OCI-LY7 (cell line): ENCODE data around the gene DGUOK. TPM values are rescaled to one million over a fixed set of nuclear protein-coding genes. Genes with fewer than 3 reads are reported as not detected.

ENCODE experiments used
- BruUV-seq: library from RNA; stranded (reverse); fragments of 400-500 nt; replicated peaks from 2 replicates; lab custom pipeline; 2021; lab: Mats Ljungman, UMichigan
- CTCF ChIA-PET: fragments of 300-600 bp; sonication (Branson Sonifier 250); formaldehyde crosslinking; loops from one replicate; lab custom pipeline; 2022; ENCODE audit warnings: antibody characterized with exemption; ENCODE audit not compliant: unreplicated experiment; lab: Charles Lee
- POLR2A ChIA-PET: fragments of 300-600 bp; sonication (Branson Sonifier 250); formaldehyde crosslinking; loops from one replicate; lab custom pipeline; 2022; ENCODE audit warnings: antibody characterized with exemption; lab: Charles Lee
- DNase-seq: peaks from one replicate; pipeline ENCODE4 v3.0.0-alpha.2; 2015; ENCODE audit warnings: low spot score
- H2AFZ ChIP-seq: fragments of 200-600 bp; sonication (generic), shearing (Covaris generic); 2 replicates; pipeline ENCODE4 v1.6.1; 2014; ENCODE audit warnings: mild to moderate bottlenecking, antibody characterized with exemption, low read length, moderate library complexity
- H3K27ac ChIP-seq: fragments of 200-600 bp; sonication (generic); 2 replicates; pipeline ENCODE4 v1.5.1; 2014; ENCODE audit warnings: mixed run types, low read depth, mild to moderate bottlenecking, moderate library complexity, low read length, inconsistent platforms; ENCODE audit not compliant: poor library complexity, severe bottlenecking
- H3K36me3 ChIP-seq: fragments of 200-600 bp; sonication (generic); 2 replicates; pipeline ENCODE4 v1.6.1; 2014; ENCODE audit warnings: mild to moderate bottlenecking, antibody characterized with exemption, low read length, moderate library complexity, mixed read lengths; ENCODE audit not compliant: insufficient read depth
- H3K4me1 ChIP-seq: fragments of 200-600 bp; sonication (generic); 2 replicates; pipeline ENCODE4 v1.5.1; 2014; ENCODE audit warnings: mild to moderate bottlenecking, low read length; ENCODE audit not compliant: insufficient read depth, poor library complexity, severe bottlenecking
- H3K4me2 ChIP-seq: fragments of 200-600 bp; sonication (generic); 2 replicates; pipeline ENCODE4 v1.6.1; 2014; ENCODE audit warnings: mild to moderate bottlenecking, low read length
- H3K4me3 ChIP-seq: fragments of 200-600 bp; sonication (generic); 2 replicates; pipeline ENCODE4 v1.5.1; 2014; ENCODE audit warnings: mild to moderate bottlenecking, low read depth, low read length; ENCODE audit not compliant: poor library complexity, severe bottlenecking
- H3K79me2 ChIP-seq: fragments of 200-600 bp; sonication (generic); 2 replicates; pipeline ENCODE4 v1.6.1; 2016; ENCODE audit warnings: low read depth, mild to moderate bottlenecking, low read length, moderate library complexity, mixed read lengths; ENCODE audit not compliant: insufficient read depth
- H3K9me2 ChIP-seq: fragments of 200-600 bp; sonication (generic); 2 replicates; pipeline ENCODE4 v1.6.1; 2016; ENCODE audit warnings: mild to moderate bottlenecking, low read length, mixed read lengths; ENCODE audit not compliant: insufficient read depth
- H3K9me3 ChIP-seq: fragments of 200-600 bp; sonication (generic); 2 replicates; pipeline ENCODE4 v1.6.1; 2014; ENCODE audit warnings: mild to moderate bottlenecking, mixed run types, low read length, mixed read lengths
- H4K20me1 ChIP-seq: fragments of 200-600 bp; sonication (generic); 2 replicates; pipeline ENCODE4 v1.6.1; 2014; ENCODE audit warnings: mild to moderate bottlenecking, antibody characterized with exemption, low read length, moderate library complexity, mixed read lengths; ENCODE audit not compliant: insufficient read depth
- CTCF ChIP-seq: fragments of 200-600 bp; sonication (generic); conservative IDR thresholded peaks from 2 replicates; pipeline ENCODE4 v1.5.1; 2014; ENCODE audit warnings: mild to moderate bottlenecking, antibody characterized with exemption, low read length, moderate library complexity, mixed read lengths
- EZH2phosphoT487 ChIP-seq: fragments of 200-600 bp; sonication (generic); IDR thresholded peaks from 2 replicates; pipeline ENCODE4 v1.6.1; 2018; ENCODE audit warnings: low read depth, borderline replicate concordance, mild to moderate bottlenecking, mixed run types, antibody characterized with exemption, low read length, moderate library complexity, mixed read lengths
- intact Hi-C: fragments of 100-400 bp; cut with micrococcal nuclease; formaldehyde crosslinking; loops from one replicate; pipeline ENCODE4 v1.10.0; 2022; ENCODE audit not compliant: unreplicated experiment
- total RNA-seq, 2 experiments: library from RNA; depleted of rRNA in 1 of 2; stranded (reverse); fragments of >200 nt in 1 of 2; shearing (Covaris generic) in 1 of 2; gene quantifications; 2 replicates each; pipeline ENCODE4 v1.2.3, GENCODE V29; 2014 to 2022

DGUOK gene
- total RNA-seq, 2 experiments from 2014 or later, result 73.4 to 91.8 TPM

GRCh38 chr2:73897934-73898333 is 28.7 kb upstream of the DGUOK start:
- no peak for TF ChIP-seq CTCF
- TF ChIP-seq EZH2phosphoT487, result no peak
- Histone ChIP-seq H3K9me2 (no peaks in the 10 kb centered on the region), H3K36me3 (no peaks in the 10 kb centered on the region), H4K20me1 (no peaks in the 10 kb centered on the region), H2AFZ (no peak overlapping the region), H3K27ac (no peak overlapping the region), H3K4me1 (no peaks in the 10 kb centered on the region), H3K4me3 (no peak overlapping the region), H3K9me3 (no peaks in the 10 kb centered on the region), H3K4me2 (no peak overlapping the region), H3K79me2 (no peaks in the 10 kb centered on the region)
- BruUV-seq, result no TSS peak
- intact Hi-C loops, result no loop called here
- ChIA-PET CTCF (no interaction called here), POLR2A (no interaction called here)
- DNase-seq, result no peak

- no peaks in the 10 kb centered on the region for H3K4me1 ChIP-seq
- no peak overlapping the region for H3K4me2 ChIP-seq
- no peaks in the 10 kb centered on the region for H3K79me2 ChIP-seq
- no peaks in the 10 kb centered on the region for H4K20me1 ChIP-seq
- TF ChIP-seq EZH2phosphoT487 (no peak), CTCF (no peak)
- intact Hi-C loops, result no loop called here
- H2AFZ ChIP-seq, result no peak overlapping the region
- no peaks in the 10 kb centered on the region for H3K9me2 ChIP-seq
- H3K27ac ChIP-seq, result no peak overlapping the region
- CTCF ChIA-PET, result no interaction called here
- no TSS peak for BruUV-seq
- H3K9me3 ChIP-seq, result no peaks in the 10 kb centered on the region
- H3K4me3 ChIP-seq, result no peak overlapping the region
- H3K36me3 ChIP-seq, result no peaks in the 10 kb centered on the region
- no peak for DNase-seq
- POLR2A ChIA-PET, result interaction anchor here (0.6 to 1.0 kb wide), 2 partner anchors 59 to 197 kb away, joined by 3 read pairs; no protein-coding TSS in a partner anchor
Observed at GRCh38 chr2:73899801-73900336, 26.8 kb upstream of the DGUOK start.

- no peak overlapping the region for H3K4me3 ChIP-seq
- POLR2A ChIA-PET, result no interaction called here
- no peaks in the 10 kb centered on the region for H3K9me2 ChIP-seq
- H3K9me3 ChIP-seq, result no peaks in the 10 kb centered on the region
- BruUV-seq, result no TSS peak
- no peaks in the 10 kb centered on the region for H3K36me3 ChIP-seq
- no peaks in the 10 kb centered on the region for H3K4me1 ChIP-seq
- H2AFZ ChIP-seq, result no peak overlapping the region
- intact Hi-C loops, result no loop called here
- H3K4me2 ChIP-seq, result no peak overlapping the region
- H4K20me1 ChIP-seq, result no peaks in the 10 kb centered on the region
- H3K27ac ChIP-seq, result no peak overlapping the region
- CTCF ChIA-PET, result no interaction called here
- H3K79me2 ChIP-seq, result no peaks in the 10 kb centered on the region
- no peak for DNase-seq
- no peak for TF ChIP-seq CTCF
- TF ChIP-seq EZH2phosphoT487, result no peak
Observed at GRCh38 chr2:73901143-73901542, 25.5 kb upstream of the DGUOK start.
